ENCODE data around the gene TYMP. TPM values are rescaled to one million over a fixed set of nuclear protein-coding genes. Genes with fewer than 3 reads are reported as not detected.

TYMP gene
- total RNA-seq, 1 experiment from 2014 or later: 56.0 TPM

- no peak overlapping the region for H3K27ac ChIP-seq (ENCODE audit: low read length)
- POLR2A ChIA-PET: no interaction called here
- in situ Hi-C loops (cut with HindIII; ENCODE audit: low pct_unique_long_range_greater_than_20kb, low sequenced_read_pairs) (no loop called here), intact Hi-C loops (cut with micrococcal nuclease; ENCODE audit: unreplicated experiment) (no loop called here)
- CTCF ChIA-PET: interaction anchor here (0.6 to 0.7 kb wide), 3 partner anchors 32 to 163 kb away, joined by 3 read pairs; no protein-coding TSS in a partner anchor
- H3K36me3 ChIP-seq (ENCODE audit: control insufficient read depth, insufficient read depth, low read length): no peaks in the 10 kb centered on the region
- peak overlapping the region in 1 of 2 experiments; percentile 29; a peak in 2 of 4 replicates for H3K4me3 ChIP-seq (ENCODE audit: low read depth in 2 of 2, low read length in 2 of 2)
- TF ChIP-seq REST (IDR thresholded peaks at IDR 0.05; ENCODE audit: insufficient read depth in 1 of 2, low read depth in 2 of 2, low read length in 1 of 2): peak; percentile 76 to 84
- TF ChIP-seq SIN3A (IDR thresholded peaks at IDR 0.05; ENCODE audit: borderline replicate concordance, insufficient read depth, low read depth, low read length): no peak
- no peak for TF ChIP-seq POLR2AphosphoS5 (IDR thresholded peaks at IDR 0.05; ENCODE audit: low read depth, low read length)
- peak; percentile 82 for TF ChIP-seq CTCF (IDR thresholded peaks at IDR 0.05)
- TF ChIP-seq TCF7L2 (IDR thresholded peaks at IDR 0.05; ENCODE audit: low read depth, low read length): no peak
- no TSS peak for BruUV-seq (replicated peaks)
- 0 out of 2 replicates have a peak, but pooled peaks cover 3% of the 10 kb centered on the region for H3K4me1 ChIP-seq (ENCODE audit: control insufficient read depth, insufficient read depth, low read length)
- H3K27me3 ChIP-seq (ENCODE audit: control insufficient read depth, insufficient read depth, low read length): no peaks in the 10 kb centered on the region
- ATAC-seq: peak; percentile 96
- H3K9me3 ChIP-seq (ENCODE audit: control insufficient read depth, insufficient read depth, low read depth, low read length): no peaks in the 10 kb centered on the region
- peak; percentile 35 for DNase-seq (ENCODE audit: low read depth, low spot score)
These were observed 31.4 kb downstream of the TYMP start for GRCh38 chr22:50498322-50498890.

GRCh38 chr22:50497093-50497492 lies 32.7 kb downstream of the TYMP start:
- in situ Hi-C loops (cut with HindIII; ENCODE audit: low pct_unique_long_range_greater_than_20kb, low sequenced_read_pairs) (no loop called here), intact Hi-C loops (cut with micrococcal nuclease; ENCODE audit: unreplicated experiment) (no loop called here)
- TF ChIP-seq TCF7L2 (IDR thresholded peaks at IDR 0.05; ENCODE audit: low read depth, low read length) (no peak), POLR2AphosphoS5 (IDR thresholded peaks at IDR 0.05; ENCODE audit: low read depth, low read length) (no peak), REST (IDR thresholded peaks at IDR 0.05; ENCODE audit: insufficient read depth in 1 of 2, low read depth in 2 of 2, low read length in 1 of 2) (no peak), CTCF (IDR thresholded peaks at IDR 0.05) (no peak)
- Histone ChIP-seq H3K27ac (ENCODE audit: low read length) (no peak overlapping the region), H3K9me3 (ENCODE audit: control insufficient read depth, insufficient read depth, low read depth, low read length) (no peaks in the 10 kb centered on the region), H3K4me3 (ENCODE audit: low read depth in 2 of 2, low read length in 2 of 2) (no peak overlapping the region), H3K4me1 (ENCODE audit: control insufficient read depth, insufficient read depth, low read length) (0 out of 2 replicates have a peak, but pooled peaks cover 3% of the 10 kb centered on the region), H3K27me3 (ENCODE audit: control insufficient read depth, insufficient read depth, low read length) (no peaks in the 10 kb centered on the region), H3K36me3 (ENCODE audit: control insufficient read depth, insufficient read depth, low read length) (no peaks in the 10 kb centered on the region)
- no TSS peak for BruUV-seq (replicated peaks)
- ChIA-PET POLR2A (no interaction called here), CTCF (interaction anchor here (0.6 to 0.7 kb wide), 2 partner anchors 19 to 65 kb away, joined by 3 to 5 read pairs; partner anchors contain the start of gene SYCE3)
- DNase-seq (ENCODE audit: low read depth, low spot score) (no peak), ATAC-seq (no peak)
